ENCODE measurements around the gene DTYMK. TPM values are rescaled to one million over a fixed set of nuclear protein-coding genes. Genes with fewer than 3 reads are reported as not detected.

The DTYMK gene
- total and polyA plus RNA-seq, 2 donors (not counting 3 experiments of a cell fraction or from before 2014, with no cell fraction given), result 67.0 to 104 TPM

DNA sequence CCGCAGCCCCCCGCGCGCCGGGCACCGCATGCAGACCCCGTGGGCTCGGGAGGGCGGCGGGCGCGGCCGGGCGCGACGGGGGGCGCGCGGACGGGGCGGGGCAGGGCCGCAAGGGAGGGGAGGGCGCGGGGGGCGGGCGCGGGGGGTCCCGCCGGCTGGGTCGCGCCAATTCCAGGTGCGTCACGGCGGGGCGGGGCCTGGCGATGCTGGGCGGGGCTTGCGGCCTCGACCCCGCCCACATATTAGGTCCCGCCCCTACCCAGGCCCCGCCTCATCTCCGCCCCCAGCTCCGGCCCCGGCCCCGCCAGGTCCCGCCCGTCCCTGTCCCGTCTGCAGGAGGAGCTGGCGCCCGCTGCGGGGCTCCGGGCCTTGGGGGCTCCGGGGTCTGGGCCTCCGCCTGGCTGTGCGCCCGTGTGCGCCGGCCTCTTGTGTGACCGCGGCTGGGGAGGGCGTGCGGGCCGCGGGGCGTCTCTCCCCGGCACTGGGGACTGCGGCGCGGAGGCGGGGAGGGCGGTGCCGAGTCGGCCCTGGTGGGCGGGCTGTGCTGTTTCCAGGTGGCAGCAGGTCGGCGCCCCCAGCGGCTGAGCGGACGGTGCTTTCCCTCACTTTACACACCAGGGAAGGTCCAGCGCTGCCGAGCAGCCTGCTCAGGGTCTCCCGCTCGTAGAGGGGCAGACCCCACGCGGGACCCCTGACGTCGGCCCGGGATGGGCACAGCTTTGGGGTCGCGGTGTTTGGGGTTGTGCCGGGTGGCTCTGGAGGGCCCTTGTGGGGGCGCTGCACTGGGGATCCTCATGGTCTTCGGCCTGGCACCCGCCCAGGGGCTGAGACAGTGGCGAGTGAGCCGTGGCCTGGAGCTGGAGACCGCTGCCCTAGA lies 15.8 kb upstream of the DTYMK start:
- intact Hi-C loops (cut with micrococcal nuclease), result loop anchor here (1.0 to 5.0 kb wide), 4 partner anchors 32 to 385 kb away; partner anchors contain the start of genes D2HGDH, FARP2, HDLBP and SEPTIN2

More for the DNA sequence above, 15.8 kb upstream of the DTYMK start:
- Histone ChIP-seq H3K9me3 (replicated peaks; ENCODE audit: control insufficient read depth, insufficient read depth, low read length) (no peaks in the 10 kb centered on the region), H3K79me2 (ENCODE audit: control insufficient read depth, insufficient read depth, low read length) (peaks cover 10% of the 10 kb centered on the region), H3K4me3 (replicated peaks in 1 of 3; ENCODE audit: insufficient read depth in 1 of 3, low read depth in 1 of 3, low read length in 3 of 3) (peak overlapping the region; percentile 49 to 75 (median 64)), H3K4me1 (ENCODE audit: control insufficient read depth, extremely low read depth, insufficient read depth, low read length) (peaks cover 6% of the 10 kb centered on the region), H3K27ac (ENCODE audit: insufficient read depth, low read depth, low read length) (peak overlapping the region; percentile 15), H3K9me1 (replicated peaks; ENCODE audit: control insufficient read depth, extremely low read depth, insufficient read depth, low read length) (no peaks in the 10 kb centered on the region), H3K4me2 (ENCODE audit: insufficient read depth, low read length) (peak overlapping the region; percentile 83), H3K9ac (replicated peaks; ENCODE audit: extremely low read depth, insufficient read depth, low read length) (peak overlapping the region; percentile 61), H2AFZ (ENCODE audit: low read depth, low read length) (peak overlapping the region; percentile 44), H3K36me3 (ENCODE audit: control insufficient read depth in 2 of 2, extremely low read depth in 1 of 2, insufficient read depth in 2 of 2, low read length in 2 of 2) (peaks cover 2 to 4% of the 10 kb centered on the region in 2 experiments), H4K20me1 (replicated peaks; ENCODE audit: control insufficient read depth, extremely low read depth, insufficient read depth, low read length) (no peaks in the 10 kb centered on the region), H3K27me3 (ENCODE audit: control insufficient read depth in 2 of 2, insufficient read depth in 2 of 2, low read length in 2 of 2) (no peaks in the 10 kb centered on the region)
- no TSS peak for BruUV-seq (replicated peaks)
- ChIA-PET CTCF (interaction anchor here (0.7 to 4.8 kb wide), 10 partner anchors 11 to 177 kb away, joined by 3 to 41 read pairs (median 4); partner anchors contain the start of genes D2HGDH and DTYMK), POLR2A (interaction anchor here (1.1 kb wide), 1 partner anchor 15 kb away, joined by 6 read pairs; the partner anchor contains the start of gene DTYMK)
- peak; percentile 76 for FAIRE-seq
- dilution Hi-C loops (cut with MboI; ENCODE audit: extremely low pct_ligation_motif_present, low sequenced_read_pairs), result no loop called here
- peak; percentile 82 for DNase-seq (ENCODE audit: low read depth, low spot score)
- TF ChIP-seq POLR2AphosphoS5 (IDR thresholded peaks at IDR 0.05; ENCODE audit: insufficient read depth, low read depth, low read length) (peak; percentile 43), FOS (IDR thresholded peaks at IDR 0.05; ENCODE audit: borderline replicate concordance, insufficient read depth, low read length) (no peak)
- TF ChIP-seq, protein P1, sequence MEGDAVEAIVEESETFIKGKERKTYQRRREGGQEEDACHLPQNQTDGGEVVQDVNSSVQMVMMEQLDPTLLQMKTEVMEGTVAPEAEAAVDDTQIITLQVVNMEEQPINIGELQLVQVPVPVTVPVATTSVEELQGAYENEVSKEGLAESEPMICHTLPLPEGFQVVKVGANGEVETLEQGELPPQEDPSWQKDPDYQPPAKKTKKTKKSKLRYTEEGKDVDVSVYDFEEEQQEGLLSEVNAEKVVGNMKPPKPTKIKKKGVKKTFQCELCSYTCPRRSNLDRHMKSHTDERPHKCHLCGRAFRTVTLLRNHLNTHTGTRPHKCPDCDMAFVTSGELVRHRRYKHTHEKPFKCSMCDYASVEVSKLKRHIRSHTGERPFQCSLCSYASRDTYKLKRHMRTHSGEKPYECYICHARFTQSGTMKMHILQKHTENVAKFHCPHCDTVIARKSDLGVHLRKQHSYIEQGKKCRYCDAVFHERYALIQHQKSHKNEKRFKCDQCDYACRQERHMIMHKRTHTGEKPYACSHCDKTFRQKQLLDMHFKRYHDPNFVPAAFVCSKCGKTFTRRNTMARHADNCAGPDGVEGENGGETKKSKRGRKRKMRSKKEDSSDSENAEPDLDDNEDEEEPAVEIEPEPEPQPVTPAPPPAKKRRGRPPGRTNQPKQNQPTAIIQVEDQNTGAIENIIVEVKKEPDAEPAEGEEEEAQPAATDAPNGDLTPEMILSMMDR (IDR thresholded peaks at IDR 0.05; ENCODE audit: extremely low read depth in 1 of 2, insufficient read depth in 1 of 2, low read depth in 1 of 2, low read length in 2 of 2), result peak; percentile 45 to 56
